ENCODE measurements around the gene ALKAL2.
"Not testable (repeated sequence)": the region's sequence is repeated elsewhere in the genome, so short reads cannot be mapped to it uniquely, and the experiment has no call there.

ALKAL2 gene

GRCh38 chr2:320561-320960 lies 32.7 kb upstream of the ALKAL2 start:
- no peak for DNase-seq (ENCODE audit: low read depth)
- no peak for TF ChIP-seq CTCF (conservative IDR thresholded peaks at IDR 0.05; ENCODE audit: low read depth, low read length)
- no peak overlapping the region for H3K4me3 ChIP-seq (ENCODE audit: low read depth, low read length)

GRCh38 chr2:319059-319600 lies 31.2 kb upstream of the ALKAL2 start:
- no peak overlapping the region for H3K4me3 ChIP-seq (ENCODE audit: low read depth, low read length)
- TF ChIP-seq CTCF (conservative IDR thresholded peaks at IDR 0.05; ENCODE audit: low read depth, low read length), result no peak
- no peak for DNase-seq (ENCODE audit: low read depth)

- peak overlapping the region; percentile 39 for H3K4me3 ChIP-seq (ENCODE audit: low read depth, low read length)
- DNase-seq (ENCODE audit: low read depth), result peak; percentile 90
- no peak for TF ChIP-seq CTCF (conservative IDR thresholded peaks at IDR 0.05; ENCODE audit: low read depth, low read length)
Observed at GRCh38 chr2:317501-318424, 29.9 kb upstream of the ALKAL2 start.

GRCh38 chr2:316381-316780 lies 28.5 kb upstream of the ALKAL2 start:
- DNase-seq (ENCODE audit: low read depth), result no peak
- no peak for TF ChIP-seq CTCF (conservative IDR thresholded peaks at IDR 0.05; ENCODE audit: low read depth, low read length)
- H3K4me3 ChIP-seq (ENCODE audit: low read depth, low read length), result no peak overlapping the region

GRCh38 chr2:315925-316324 lies 28.0 kb upstream of the ALKAL2 start:
- not testable (repeated sequence) for H3K4me3 ChIP-seq (ENCODE audit: low read depth, low read length); DNase-seq (ENCODE audit: low read depth)

GRCh38 chr2:314561-315336 lies 26.9 kb upstream of the ALKAL2 start:
- TF ChIP-seq CTCF (conservative IDR thresholded peaks at IDR 0.05; ENCODE audit: low read depth, low read length), result no peak
- no peak overlapping the region for H3K4me3 ChIP-seq (ENCODE audit: low read depth, low read length)
- no peak for DNase-seq (ENCODE audit: low read depth)

- no peak for TF ChIP-seq CTCF (conservative IDR thresholded peaks at IDR 0.05; ENCODE audit: low read depth, low read length)
- DNase-seq (ENCODE audit: low read depth), result no peak
- H3K4me3 ChIP-seq (ENCODE audit: low read depth, low read length), result no peak overlapping the region
Observed at GRCh38 chr2:313991-314390, 26.1 kb upstream of the ALKAL2 start.

All from choroid plexus epithelial cell (primary cell).